Inflammatory macrophage treated with lipopolysaccharide for 4 hours (primary cell): ENCODE results near the gene ATXN1.
A peak's percentile ranks its signal among the peaks of the same experiment; 100 is the strongest.

Source experiments
- DNase-seq: peaks from one replicate; pipeline ENCODE4 v3.0.0-alpha.2; 2020

ATXN1 gene

GRCh38 chr6:16670617-16671051, 90.6 kb downstream of the ATXN1 start:
- no peak for DNase-seq

GRCh38 chr6:16670183-16670582, 91.1 kb downstream of the ATXN1 start:
- DNase-seq = peak; percentile 72

GRCh38 chr6:16669227-16669626, 92.0 kb downstream of the ATXN1 start:
- DNase-seq = peak; percentile 47

GRCh38 chr6:16667509-16667908, 93.8 kb downstream of the ATXN1 start:
- no peak for DNase-seq

- DNase-seq = no peak
These were observed 95.3 kb downstream of the ATXN1 start for GRCh38 chr6:16665992-16666391.

- DNase-seq = peak; percentile 52
These were observed 96.1 kb downstream of the ATXN1 start for GRCh38 chr6:16665182-16665581.

GRCh38 chr6:16663901-16664300, 97.4 kb downstream of the ATXN1 start:
- no peak for DNase-seq

- peak; percentile 51 for DNase-seq
These were observed 101.1 kb downstream of the ATXN1 start for GRCh38 chr6:16660157-16660497.

GRCh38 chr6:16659466-16660156, 101.6 kb downstream of the ATXN1 start:
- DNase-seq = peak; percentile 62

- peak; percentile 68 for DNase-seq
These were observed 102.8 kb downstream of the ATXN1 start for GRCh38 chr6:16658348-16659034.

- peak; percentile 83 for DNase-seq
These were observed 103.5 kb downstream of the ATXN1 start for GRCh38 chr6:16657768-16658167.

GRCh38 chr6:16656451-16656850, 104.8 kb downstream of the ATXN1 start:
- DNase-seq = no peak

GRCh38 chr6:16654701-16655100, 106.6 kb downstream of the ATXN1 start:
- DNase-seq = no peak

GRCh38 chr6:16653226-16653625, 108.0 kb downstream of the ATXN1 start:
- DNase-seq = no peak

- DNase-seq = no peak
These were observed 109.4 kb downstream of the ATXN1 start for GRCh38 chr6:16651871-16652270.

- no peak for DNase-seq
These were observed 111.4 kb downstream of the ATXN1 start for GRCh38 chr6:16649890-16650289.

- DNase-seq = no peak
These were observed 112.0 kb downstream of the ATXN1 start for GRCh38 chr6:16649241-16649640.

- no peak for DNase-seq
These were observed 113.3 kb downstream of the ATXN1 start for GRCh38 chr6:16648003-16648402.

GRCh38 chr6:16647422-16647821, 113.8 kb downstream of the ATXN1 start:
- DNase-seq = no peak

- DNase-seq = no peak
These were observed 116.6 kb downstream of the ATXN1 start for GRCh38 chr6:16644540-16645250.

- DNase-seq = peak; percentile 16
These were observed 121.4 kb downstream of the ATXN1 start for GRCh38 chr6:16639684-16640480.

- no peak for DNase-seq
These were observed 123.6 kb downstream of the ATXN1 start for GRCh38 chr6:16637635-16638034.
